Keratinocyte (primary cell): ENCODE measurements around the gene TRIM43. TPM values are rescaled to one million over a fixed set of nuclear protein-coding genes. Genes with fewer than 3 reads are reported as not detected.

Experiments
- DNase-seq: peaks from one replicate; pipeline ENCODE4 v3.0.0-alpha.2; 2011; ENCODE audit warnings: low read depth, missing footprints, low spot score
- FAIRE-seq: peaks from 2 replicates; lab custom pipeline; 2011; peaks lifted over from hg19 to GRCh38; lab: Jason Lieb, UNC
- H2AFZ ChIP-seq: 2 replicates; pipeline ENCODE4 v1.6.0; 2012; ENCODE audit warnings: low read length, control low read depth, inconsistent platforms; ENCODE audit not compliant: control insufficient read depth
- H3K27ac ChIP-seq: 2 replicates; pipeline ENCODE4 v1.5.1; 2011; ENCODE audit warnings: low read length; ENCODE audit not compliant: control insufficient read depth, insufficient read depth
- H3K27me3 ChIP-seq: 3 replicates; pipeline ENCODE4 v1.6.0; 2011; ENCODE audit warnings: low read length; ENCODE audit not compliant: control insufficient read depth, insufficient read depth; ENCODE audit errors: extremely low read depth
- H3K36me3 ChIP-seq, 2 experiments: 2 replicates in 1 of 2; 3 replicates in 1 of 2; pipeline ENCODE4 v1.5.1; 2011; ENCODE audit warnings: low read length in 2 of 2, mild to moderate bottlenecking in 1 of 2; ENCODE audit not compliant: control insufficient read depth in 2 of 2, insufficient read depth in 2 of 2; ENCODE audit errors: extremely low read depth in 1 of 2
- H3K4me1 ChIP-seq: 3 replicates; pipeline ENCODE4 v1.5.1; 2011; ENCODE audit warnings: low read length; ENCODE audit not compliant: control insufficient read depth, insufficient read depth; ENCODE audit errors: extremely low read depth
- H3K4me2 ChIP-seq: 3 replicates; pipeline ENCODE4 v1.6.0; 2011; ENCODE audit warnings: low read depth, low read length; ENCODE audit not compliant: control insufficient read depth, insufficient read depth; ENCODE audit errors: extremely low read depth
- H3K4me3 ChIP-seq, 3 experiments: fragments of 200-600 bp in 1 of 3; sonication (generic) in 1 of 3; 2 replicates in 2 of 3; 3 replicates in 1 of 3; pipeline ENCODE4 v1.5.1; 2011 to 2016; ENCODE audit warnings: low read length in 3 of 3, mild to moderate bottlenecking in 3 of 3, control low read depth in 2 of 3, inconsistent platforms in 1 of 3, low read depth in 1 of 3, mixed read lengths in 1 of 3, mixed run types in 1 of 3, moderate library complexity in 1 of 3; ENCODE audit not compliant: control insufficient read depth in 2 of 3, insufficient read depth in 2 of 3; ENCODE audit errors: extremely low read depth in 1 of 3
- H3K79me2 ChIP-seq: 2 replicates; pipeline ENCODE4 v1.6.0; 2012; ENCODE audit warnings: low read length; ENCODE audit not compliant: control insufficient read depth, insufficient read depth
- H3K9ac ChIP-seq: 3 replicates; pipeline ENCODE4 v1.6.0; 2011; ENCODE audit warnings: low read length; ENCODE audit not compliant: control insufficient read depth, insufficient read depth; ENCODE audit errors: extremely low read depth
- H3K9me1 ChIP-seq: 3 replicates; pipeline ENCODE4 v1.6.0; 2011; ENCODE audit warnings: low read length; ENCODE audit not compliant: control insufficient read depth, insufficient read depth; ENCODE audit errors: extremely low read depth
- H3K9me3 ChIP-seq: 2 replicates; pipeline ENCODE4 v1.5.1; 2012; ENCODE audit warnings: low read depth, low read length; ENCODE audit not compliant: control insufficient read depth
- H4K20me1 ChIP-seq: 3 replicates; pipeline ENCODE4 v1.6.0; 2011; ENCODE audit warnings: low read length; ENCODE audit not compliant: control insufficient read depth, insufficient read depth; ENCODE audit errors: extremely low read depth
- CTCF ChIP-seq, 3 experiments: IDR thresholded peaks in 1 of 3; conservative IDR thresholded peaks in 1 of 3; optimal IDR thresholded peaks in 1 of 3; 2 replicates in 2 of 3; 3 replicates in 1 of 3; pipeline versions ENCODE3 to v1.5.1; 2011; ENCODE audit warnings: low read length in 3 of 3, mild to moderate bottlenecking in 3 of 3, moderate library complexity in 2 of 3, control low read depth in 1 of 3, inconsistent platforms in 1 of 3; ENCODE audit not compliant: insufficient read depth in 2 of 3; ENCODE audit errors: extremely low read depth in 1 of 3
- EZH2 ChIP-seq: IDR thresholded peaks from one replicate; pipeline ENCODE4 v1.6.1; 2012; ENCODE audit warnings: inconsistent platforms, mild to moderate bottlenecking, low read length, moderate library complexity
- dilution Hi-C: fragments of 300-500 bp; cut with MboI; formaldehyde crosslinking; loops from one replicate; pipeline ENCODE4 v1.7.0; 2020; ENCODE audit warnings: low sequenced_read_pairs; ENCODE audit not compliant: extremely low pct_ligation_motif_present
- polyA plus RNA-seq, 5 experiments: library from polyadenylated mRNA; depleted of rRNA in 3 of 5; stranded (reverse) in 3 of 5; stranded (forward) in 1 of 5; unstranded in 1 of 5; fragments of >200 nt; gene quantifications; 1 replicate in 1 of 5; 2 replicates in 3 of 5; 3 replicates in 1 of 5; pipeline versions ENCODE4 v1.2.1 to v1.2.3, GENCODE V29; 2011 to 2012; ENCODE audit warnings: missing spikeins in 2 of 5, low read depth in 1 of 5, low replicate concordance in 1 of 5

TRIM43 gene
- polyA plus RNA-seq, 1 donor (not counting 4 experiments of a cell fraction or from before 2014, with no cell fraction given) = not detected

- no peaks in the 10 kb centered on the region for H3K9me1 ChIP-seq
- dilution Hi-C loops = no loop called here
Observed at GRCh38 chr2:95552911-95553310, 38.9 kb upstream of the TRIM43 start.

DNA sequence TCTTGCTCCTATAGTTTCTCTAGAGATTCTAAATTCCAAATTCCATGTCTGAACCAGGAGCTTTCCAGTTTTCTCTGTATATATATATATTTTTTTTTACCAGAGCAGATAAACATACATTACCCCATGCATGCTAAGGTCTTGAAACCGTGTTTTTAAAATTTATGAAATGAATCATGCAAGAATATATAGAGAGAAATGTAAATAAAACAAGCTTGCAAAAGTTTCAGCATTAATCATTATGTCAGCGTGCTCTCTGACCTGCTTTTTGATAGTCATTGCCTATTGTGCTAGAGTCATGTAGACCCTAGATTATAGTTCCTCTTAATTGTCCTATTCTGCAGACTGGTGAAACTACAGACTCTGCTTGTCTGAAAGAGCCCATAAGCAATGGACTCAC, 22.6 kb upstream of the TRIM43 start:
- Histone ChIP-seq H3K9me3 (no peaks in the 10 kb centered on the region), H4K20me1 (no peaks in the 10 kb centered on the region), H3K79me2 (no peaks in the 10 kb centered on the region), H3K4me3 (no peak overlapping the region), H3K27ac (no peak overlapping the region), H3K27me3 (no peaks in the 10 kb centered on the region), H3K36me3 (no peaks in the 10 kb centered on the region), H3K9me1 (no peaks in the 10 kb centered on the region), H3K4me1 (no peaks in the 10 kb centered on the region), H2AFZ (no peak overlapping the region), H3K4me2 (no peak overlapping the region), H3K9ac (no peak overlapping the region)
- TF ChIP-seq CTCF (optimal IDR thresholded peaks at IDR 0.05 in 1 of 3, IDR thresholded peaks at IDR 0.05 in 1 of 3, conservative IDR thresholded peaks at IDR 0.05 in 1 of 3; ENCODE audit: extremely low read depth in 1 of 3, insufficient read depth in 2 of 3, low read length in 3 of 3) (no peak), EZH2 (no peak)
- dilution Hi-C loops = no loop called here
- DNase-seq (no peak), FAIRE-seq (no peak)

More at GRCh38 chr2:95552911-95553310, 38.9 kb upstream of the TRIM43 start:
- no peak overlapping the region for H3K4me2 ChIP-seq
- no peaks in the 10 kb centered on the region for H4K20me1 ChIP-seq
- no peak for FAIRE-seq
- no peak for DNase-seq
- H3K27ac ChIP-seq = no peak overlapping the region
- H2AFZ ChIP-seq = peak overlapping the region; percentile 33
- H3K9ac ChIP-seq = no peak overlapping the region
- no peaks in the 10 kb centered on the region for H3K36me3 ChIP-seq
- H3K27me3 ChIP-seq = no peaks in the 10 kb centered on the region
- no peak overlapping the region for H3K4me3 ChIP-seq
- H3K79me2 ChIP-seq = no peaks in the 10 kb centered on the region
- TF ChIP-seq CTCF (optimal IDR thresholded peaks at IDR 0.05 in 1 of 3, IDR thresholded peaks at IDR 0.05 in 1 of 3, conservative IDR thresholded peaks at IDR 0.05 in 1 of 3; ENCODE audit: extremely low read depth in 1 of 3, insufficient read depth in 2 of 3, low read length in 3 of 3) = no peak
- TF ChIP-seq EZH2 = no peak
- no peaks in the 10 kb centered on the region for H3K4me1 ChIP-seq
- H3K9me3 ChIP-seq = no peaks in the 10 kb centered on the region
